Endometrial microvascular endothelial cells (primary cell): ENCODE data around the gene C7orf57. TPM values are rescaled to one million over a fixed set of nuclear protein-coding genes. Genes with fewer than 3 reads are reported as not detected.

ENCODE experiments used
- in situ Hi-C: cut with HindIII; loops from 2 replicates; pipeline ENCODE4 v1.10.0; 2017; ENCODE audit warnings: low sequenced_read_pairs, low pct_unique_long_range_greater_than_20kb; ENCODE audit errors: inconsistent ontology term
- total RNA-seq: library from RNA; depleted of rRNA; stranded (reverse); fragments of >200 nt; gene quantifications from one replicate; pipeline ENCODE4 v1.2.3, GENCODE V29; 2015; ENCODE audit errors: inconsistent ontology term

C7orf57 gene
- total RNA-seq, 1 donor from 2014 or later: not detected

- in situ Hi-C loops: loop anchor here (25.0 kb wide), 1 partner anchor 90 kb away; the partner anchor contains the start of gene HUS1
Observed at GRCh38 chr7:48077423-48077822, 42.1 kb downstream of the C7orf57 start.

DNA sequence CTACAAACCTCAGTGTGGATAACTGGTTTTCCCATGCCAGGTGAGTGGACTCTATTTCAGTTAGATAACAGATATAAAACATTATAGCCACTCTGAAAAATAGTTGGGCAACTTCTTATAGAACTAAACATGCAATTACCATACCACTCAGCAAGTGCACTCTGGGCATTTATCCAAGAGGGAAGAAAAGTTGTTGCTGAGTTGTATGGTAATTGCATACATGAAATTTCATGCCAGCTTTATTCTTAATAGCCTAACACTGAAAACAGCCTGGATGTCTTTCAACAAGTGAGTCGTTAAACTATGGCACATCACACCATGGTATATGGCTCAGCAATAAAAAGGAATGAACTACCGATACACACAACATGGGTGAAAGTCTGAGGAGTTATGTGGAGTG lies 43.1 kb downstream of the C7orf57 start:
- in situ Hi-C loops: loop anchor here (25.0 kb wide), 1 partner anchor 91 kb away; the partner anchor contains the start of gene HUS1

GRCh38 chr7:48082378-48082777 lies 47.0 kb downstream of the C7orf57 start:
- in situ Hi-C loops: loop anchor here (25.0 kb wide), 1 partner anchor 95 kb away; the partner anchor contains the start of gene HUS1

- in situ Hi-C loops: loop anchor here (25.0 kb wide), 1 partner anchor 96 kb away; the partner anchor contains the start of gene HUS1
Observed at GRCh38 chr7:48083114-48083830, 47.9 kb downstream of the C7orf57 start.

DNA sequence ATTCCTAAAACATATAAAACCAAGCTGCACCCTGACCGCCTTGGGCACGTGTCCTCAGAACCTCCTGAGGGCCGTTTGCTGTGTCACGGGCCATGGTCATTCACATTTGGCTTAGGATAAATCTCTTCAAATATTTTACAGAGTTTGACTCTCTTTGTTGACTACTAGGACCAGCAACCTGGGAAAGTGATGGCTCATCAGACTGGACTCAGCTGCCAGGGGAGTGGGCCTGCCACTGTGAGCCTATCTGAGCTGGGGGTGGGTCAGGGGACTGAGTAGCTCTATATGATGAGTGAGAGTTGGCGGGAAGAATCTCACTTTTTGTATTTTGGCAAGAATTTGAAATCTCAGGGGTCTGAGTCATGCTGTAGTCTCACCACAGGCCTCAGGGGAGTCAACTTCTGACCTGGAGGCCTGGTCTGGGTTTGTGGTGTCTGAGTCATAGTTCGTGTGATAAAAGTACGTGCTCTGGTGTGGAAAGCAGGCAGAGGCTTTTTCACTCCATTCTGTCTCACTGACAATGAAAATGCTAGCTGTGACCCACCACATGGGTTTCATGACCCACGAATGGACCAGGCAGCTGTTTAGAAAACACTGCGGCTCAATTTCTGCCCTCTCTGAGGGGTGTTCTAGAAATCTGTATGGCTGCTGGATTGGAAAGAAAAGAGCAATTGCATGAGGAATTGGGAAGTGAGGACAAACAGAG lies 49.5 kb downstream of the C7orf57 start:
- in situ Hi-C loops: loop anchor here (25.0 kb wide), 1 partner anchor 98 kb away; the partner anchor contains the start of gene HUS1

DNA sequence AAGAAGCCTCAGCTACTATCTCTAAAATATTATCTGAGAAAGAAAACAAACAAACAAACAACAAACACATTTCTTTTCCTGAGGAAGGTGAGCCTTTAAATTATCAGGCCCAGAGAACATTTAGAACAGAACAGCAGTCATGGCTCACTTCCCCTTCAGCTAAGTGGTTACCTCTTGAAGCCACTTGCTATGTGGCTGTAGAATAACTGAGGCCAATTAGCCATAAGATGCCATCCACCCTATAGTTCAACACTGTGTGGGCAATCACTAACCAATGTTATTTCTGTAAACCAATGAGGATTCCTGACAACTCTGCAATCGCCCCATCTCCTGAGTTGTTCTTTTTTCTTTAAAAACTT lies 50.1 kb downstream of the C7orf57 start:
- in situ Hi-C loops: loop anchor here (25.0 kb wide), 1 partner anchor 98 kb away; the partner anchor contains the start of gene HUS1

GRCh38 chr7:48085942-48086341 lies 50.6 kb downstream of the C7orf57 start:
- in situ Hi-C loops: loop anchor here (25.0 kb wide), 1 partner anchor 99 kb away; the partner anchor contains the start of gene HUS1

GRCh38 chr7:48087349-48087748 lies 52.0 kb downstream of the C7orf57 start:
- in situ Hi-C loops: loop anchor here (25.0 kb wide), 1 partner anchor 100 kb away; the partner anchor contains the start of gene HUS1

DNA sequence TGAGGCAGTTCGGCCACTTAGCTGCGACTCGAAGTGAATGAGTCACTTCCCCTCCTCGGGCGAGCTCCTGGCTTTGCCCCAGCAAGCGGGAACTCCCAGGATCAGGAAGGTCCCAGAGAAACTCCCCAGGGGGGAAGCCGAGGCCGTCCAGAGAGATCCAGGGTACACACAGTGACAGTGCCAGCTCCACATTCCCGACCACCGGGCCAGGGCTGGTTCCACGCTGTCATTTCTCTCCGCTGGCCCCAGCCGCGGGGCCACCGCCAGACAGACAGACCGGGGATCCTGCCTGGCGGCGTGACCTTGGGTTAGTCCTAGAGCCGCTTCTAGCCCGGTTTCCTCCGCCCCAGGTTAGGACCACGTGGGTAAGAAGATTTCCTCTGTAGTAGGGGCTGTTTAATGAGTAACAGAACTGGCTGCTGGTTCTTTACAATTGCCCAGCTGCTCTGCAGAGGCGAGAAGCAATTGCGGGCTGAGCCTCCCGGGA lies 53.3 kb downstream of the C7orf57 start:
- in situ Hi-C loops: loop anchor here (25.0 kb wide), 1 partner anchor 101 kb away; the partner anchor contains the start of gene HUS1

GRCh38 chr7:48089046-48090003 lies 54.0 kb downstream of the C7orf57 start, which contains the start of gene UPP1:
TSS of gene UPP1 (plus strand) at chr7:48089265. CDS start at chr7:48094784, 5,519 bp downstream.
- in situ Hi-C loops: loop anchor here (25.0 kb wide), 1 partner anchor 102 kb away; the partner anchor contains the start of gene HUS1

GRCh38 chr7:48090095-48090805 lies 54.9 kb downstream of the C7orf57 start:
- in situ Hi-C loops: loop anchor here (25.0 kb wide), 1 partner anchor 103 kb away; the partner anchor contains the start of gene HUS1

DNA sequence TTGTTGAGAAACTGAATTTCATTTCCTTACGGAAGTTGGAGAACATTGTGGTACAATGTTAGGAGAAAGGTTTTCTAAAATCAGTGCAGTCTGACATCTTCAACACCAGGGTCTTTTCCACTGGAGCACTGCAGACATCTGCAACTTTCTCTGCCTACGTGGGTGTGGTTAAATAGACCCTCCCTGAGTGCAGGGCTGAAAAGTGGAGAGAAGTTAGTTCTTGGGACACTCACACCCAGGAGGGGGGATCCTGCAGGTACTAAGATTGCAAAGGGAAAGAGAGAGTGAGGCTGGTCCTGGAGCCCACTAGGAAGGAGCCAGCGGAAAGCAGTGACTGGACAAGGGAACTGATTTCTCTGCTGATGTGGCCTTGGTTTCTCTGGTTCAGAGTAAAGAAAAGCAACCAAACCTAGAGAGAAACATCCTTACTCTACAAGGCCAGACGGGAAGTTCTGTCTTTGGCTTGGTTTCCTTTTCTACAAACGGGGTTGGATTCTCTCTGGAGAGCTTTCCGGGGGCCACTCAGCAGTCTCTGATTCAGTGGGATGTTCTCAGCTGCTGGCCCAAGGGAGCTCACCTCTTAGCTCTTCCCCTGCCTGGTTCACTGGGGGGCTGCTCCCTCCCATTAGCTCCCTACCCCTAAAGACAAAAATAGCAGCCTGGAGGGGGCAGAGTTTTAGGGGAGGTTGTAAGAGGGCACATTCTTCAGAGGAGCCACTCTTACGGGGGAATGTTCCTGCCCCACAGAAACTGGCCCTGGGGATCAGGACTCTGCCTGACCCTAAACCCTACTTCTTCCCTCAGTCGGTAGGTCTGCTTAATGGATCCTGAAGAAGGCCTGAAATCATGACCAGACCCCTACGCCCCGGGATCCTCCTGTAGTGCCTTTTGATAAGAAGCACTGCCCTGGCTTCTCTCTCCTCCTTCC lies 56.4 kb downstream of the C7orf57 start:
- in situ Hi-C loops: loop anchor here (25.0 kb wide), 1 partner anchor 104 kb away; the partner anchor contains the start of gene HUS1

- in situ Hi-C loops: loop anchor here (25.0 kb wide), 1 partner anchor 108 kb away; the partner anchor contains the start of gene HUS1
Observed at GRCh38 chr7:48094861-48095293, 59.5 kb downstream of the C7orf57 start.

DNA sequence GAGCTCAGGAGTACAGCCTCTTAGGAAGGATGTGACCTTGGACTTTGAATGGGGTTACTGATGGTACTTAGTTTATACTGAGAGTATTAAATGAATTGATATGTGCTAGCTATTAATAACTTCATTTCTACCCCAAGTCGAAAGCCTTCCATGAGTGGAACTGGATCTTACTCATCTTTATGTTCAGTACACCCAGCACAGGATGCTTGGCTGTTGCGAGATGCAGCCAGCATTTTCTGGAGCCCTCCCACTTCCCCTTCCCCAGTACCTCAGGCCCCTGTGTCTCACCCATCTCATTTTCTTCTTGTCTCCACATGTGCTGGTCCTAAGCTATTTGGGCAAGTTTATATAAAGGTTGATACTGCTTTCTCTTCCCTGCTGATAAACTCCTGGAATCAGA lies 60.9 kb downstream of the C7orf57 start:
- in situ Hi-C loops: loop anchor here (25.0 kb wide), 1 partner anchor 109 kb away; the partner anchor contains the start of gene HUS1

DNA sequence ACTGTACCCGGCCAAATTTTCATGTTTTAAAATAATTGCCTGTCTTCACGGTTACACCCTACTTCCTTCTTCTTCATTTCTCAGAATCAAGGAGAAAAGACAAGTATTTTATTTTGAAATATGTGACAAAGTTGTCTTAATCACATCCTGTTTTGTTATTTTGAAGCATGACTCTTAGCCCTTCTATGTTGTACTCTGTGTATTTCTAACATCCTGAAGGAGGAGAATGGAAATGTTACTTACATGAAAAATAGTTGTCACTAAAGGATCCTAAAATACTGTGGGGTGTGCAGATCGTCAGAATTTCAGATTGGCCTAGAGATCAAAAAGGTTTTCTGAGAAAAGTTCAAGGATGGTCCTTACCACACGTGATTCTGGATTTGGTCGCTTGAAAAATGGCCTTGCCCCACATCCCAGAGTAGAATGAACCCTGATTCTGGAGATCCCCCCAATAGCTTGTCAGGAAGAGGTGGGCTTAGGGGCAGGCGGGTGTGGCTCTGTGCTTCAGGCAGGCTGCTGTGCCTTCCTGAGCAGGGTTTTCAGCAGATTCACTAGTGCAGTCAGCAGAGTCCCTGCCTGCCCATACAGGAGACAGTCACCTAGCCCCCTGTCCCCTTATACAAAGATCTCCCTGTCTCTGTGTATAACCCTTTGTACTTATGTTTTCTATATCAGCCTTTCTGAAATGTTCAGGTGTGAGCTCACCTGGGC lies 62.3 kb downstream of the C7orf57 start:
- in situ Hi-C loops: loop anchor here (25.0 kb wide), 1 partner anchor 110 kb away; the partner anchor contains the start of gene HUS1

DNA sequence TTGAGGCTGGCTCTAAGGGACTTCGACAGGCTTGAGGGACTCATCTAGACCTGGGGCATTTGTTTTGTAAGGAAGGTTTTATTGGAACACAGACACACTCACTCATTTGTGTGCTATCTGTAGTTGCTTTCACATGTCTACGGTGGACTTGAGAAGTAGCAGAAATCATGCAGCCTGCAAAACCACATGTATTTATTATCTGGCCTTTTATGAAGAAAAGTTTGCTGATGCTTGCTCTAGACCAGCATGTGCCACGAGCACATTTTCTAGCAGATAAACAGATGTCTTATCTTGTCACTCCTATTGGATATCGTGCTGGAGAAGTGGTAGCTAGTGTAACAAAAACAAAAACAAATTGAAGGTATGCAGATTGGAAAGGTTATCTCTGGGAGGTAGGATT lies 63.5 kb downstream of the C7orf57 start:
- in situ Hi-C loops: loop anchor here (25.0 kb wide), 1 partner anchor 112 kb away; the partner anchor contains the start of gene HUS1
